HG02840 (cell line): ENCODE results near the gene GLT1D1.
"Not testable (repeated sequence)": the region's sequence is repeated elsewhere in the genome, so short reads cannot be mapped to it uniquely, and the experiment has no call there.

Source experiments
- ATAC-seq: cut with Tn5 transposase; IDR thresholded peaks from one replicate; pipeline ENCODE4 v1.9.1; 2021; ENCODE audit warnings: mild to moderate bottlenecking, moderate library complexity, moderate number of reproducible peaks; ENCODE audit not compliant: unreplicated experiment, low FRiP score

The GLT1D1 gene

DNA sequence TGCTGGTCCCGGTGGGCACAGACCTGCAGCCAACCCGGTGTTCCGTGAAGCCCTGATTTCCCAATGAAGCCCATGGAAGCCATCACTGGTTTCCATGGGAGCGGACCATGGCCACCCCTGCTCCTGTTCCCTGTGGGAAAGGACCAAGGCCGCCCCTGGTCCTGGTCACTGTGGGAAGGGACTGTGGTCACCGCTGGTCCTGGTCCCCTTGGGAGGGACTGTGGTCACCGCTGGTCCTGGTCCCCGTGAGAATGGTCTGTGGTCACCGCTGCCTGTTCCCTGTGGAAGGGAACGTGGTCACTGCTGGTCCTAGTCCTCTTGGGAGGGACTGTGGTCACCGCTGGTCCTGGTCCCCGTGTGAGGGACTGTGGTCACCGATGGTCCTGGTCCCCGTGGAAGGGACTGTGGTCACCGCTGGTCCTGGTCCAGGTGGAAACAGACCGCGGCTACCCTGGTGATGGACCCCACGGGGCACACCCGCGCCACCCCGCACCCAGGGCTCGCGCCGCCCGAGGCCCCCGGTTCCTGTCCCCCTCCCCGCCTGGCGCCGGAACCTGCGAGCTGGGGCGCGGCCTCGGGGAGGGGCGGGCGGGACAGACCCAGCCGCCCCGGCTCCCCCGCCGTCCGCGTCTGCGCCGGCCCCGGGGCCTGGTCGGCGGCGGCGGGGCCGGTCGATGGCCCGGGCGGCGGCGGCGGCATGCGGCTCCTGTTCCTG is at the start of gene GLT1D1:
Gene GLT1D1 (plus strand): TSS at position 594 of the 715 bp plus-strand sequence. CDS start 104 bp downstream, at position 698.
- no peak for ATAC-seq

DNA sequence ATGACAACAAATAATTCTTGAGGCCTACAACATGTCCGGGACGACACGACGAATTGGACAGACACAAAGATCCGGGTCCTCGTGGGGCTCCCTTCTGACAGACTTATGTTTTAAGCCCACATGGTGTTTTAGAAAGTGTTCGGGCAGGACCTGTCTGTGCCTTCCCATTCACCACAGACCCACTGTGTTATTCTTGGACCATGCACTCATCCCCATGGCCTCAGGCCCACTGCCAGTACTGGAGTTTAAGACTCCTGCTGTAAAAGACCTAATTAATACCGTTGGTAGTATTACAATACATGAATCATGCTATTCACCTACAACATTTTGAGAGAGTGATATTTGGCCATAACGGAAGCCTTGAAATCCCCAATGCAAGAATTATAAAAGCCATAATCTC is 49.5 kb upstream of the GLT1D1 start:
- no peak for ATAC-seq

- ATAC-seq, result no peak
These were observed 48.5 kb upstream of the GLT1D1 start for GRCh38 chr12:128804762-128805161.

DNA sequence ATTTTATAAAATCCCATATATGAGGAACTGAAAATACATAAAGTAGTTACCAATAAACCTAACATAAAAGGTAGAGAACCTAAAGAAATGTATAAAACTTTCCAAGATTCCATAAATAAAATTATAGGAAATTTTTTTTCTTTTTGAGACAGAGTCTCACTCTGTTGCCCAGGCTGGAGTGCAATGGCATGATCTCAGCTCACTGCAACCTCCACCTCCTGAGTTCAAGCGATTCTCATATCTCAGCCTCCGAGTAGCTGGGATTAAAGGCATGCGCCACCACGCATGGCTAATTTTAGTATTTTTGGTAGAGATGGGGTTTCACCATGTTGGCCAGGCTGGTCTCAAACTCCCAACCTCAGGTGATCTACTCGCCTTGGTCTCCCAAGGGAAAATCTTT is 47.9 kb upstream of the GLT1D1 start:
- not testable (repeated sequence) for ATAC-seq

- no peak for ATAC-seq
These were observed 46.7 kb upstream of the GLT1D1 start for GRCh38 chr12:128806573-128806972.

DNA sequence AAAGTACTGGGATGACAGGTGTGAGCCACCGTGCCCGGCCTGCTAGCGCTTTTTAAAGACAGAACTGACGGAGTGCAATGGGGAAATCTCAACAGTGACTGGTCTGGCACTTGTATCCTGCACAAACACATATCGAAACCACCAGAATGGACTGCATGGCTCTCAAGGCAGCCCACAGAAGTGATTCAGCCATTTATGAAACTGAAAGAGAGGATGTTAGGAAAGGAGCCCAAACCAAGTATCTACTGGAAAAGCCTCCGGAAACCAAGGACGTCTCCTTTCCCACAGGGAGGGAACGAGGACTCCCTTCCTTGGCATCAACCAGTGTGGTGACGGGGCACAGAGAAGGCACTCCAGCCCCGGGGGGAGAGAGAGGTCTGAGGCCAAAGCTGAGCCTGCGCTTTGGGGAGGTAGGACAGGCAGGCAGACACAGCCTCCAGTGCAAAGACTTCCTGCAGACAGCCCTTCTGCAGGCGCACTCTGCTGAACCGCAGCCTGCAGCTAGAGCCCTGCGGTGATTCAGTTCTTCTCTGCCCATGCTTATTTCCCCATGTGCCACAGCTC is 46.0 kb upstream of the GLT1D1 start:
- no peak for ATAC-seq

GRCh38 chr12:128808651-128809050 is 44.6 kb upstream of the GLT1D1 start:
- ATAC-seq, result no peak

- peak; percentile 86 for ATAC-seq
These were observed 42.8 kb upstream of the GLT1D1 start for GRCh38 chr12:128810182-128811127.

GRCh38 chr12:128811806-128812205 is 41.5 kb upstream of the GLT1D1 start:
- no peak for ATAC-seq

DNA sequence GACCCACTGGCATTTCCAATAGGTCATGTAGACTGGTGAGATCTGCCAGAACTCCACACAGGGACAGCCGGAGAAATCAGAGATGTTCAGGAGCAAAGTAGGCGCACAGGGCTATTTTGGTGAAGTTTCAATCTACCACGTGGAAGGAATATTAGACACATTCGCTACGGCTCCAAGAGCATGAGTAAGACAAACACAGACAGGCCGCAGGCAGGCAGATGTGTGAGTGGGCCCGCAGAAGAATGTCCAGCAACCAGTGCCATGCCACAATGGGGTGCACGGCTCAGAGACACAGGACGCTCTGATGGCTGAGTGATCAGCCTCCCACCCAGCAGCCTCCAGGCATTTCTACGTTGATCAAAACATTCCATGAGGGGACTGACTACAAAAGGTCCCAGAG is 39.9 kb upstream of the GLT1D1 start:
- no peak for ATAC-seq

- no peak for ATAC-seq
These were observed 39.4 kb upstream of the GLT1D1 start for GRCh38 chr12:128813883-128814282.

DNA sequence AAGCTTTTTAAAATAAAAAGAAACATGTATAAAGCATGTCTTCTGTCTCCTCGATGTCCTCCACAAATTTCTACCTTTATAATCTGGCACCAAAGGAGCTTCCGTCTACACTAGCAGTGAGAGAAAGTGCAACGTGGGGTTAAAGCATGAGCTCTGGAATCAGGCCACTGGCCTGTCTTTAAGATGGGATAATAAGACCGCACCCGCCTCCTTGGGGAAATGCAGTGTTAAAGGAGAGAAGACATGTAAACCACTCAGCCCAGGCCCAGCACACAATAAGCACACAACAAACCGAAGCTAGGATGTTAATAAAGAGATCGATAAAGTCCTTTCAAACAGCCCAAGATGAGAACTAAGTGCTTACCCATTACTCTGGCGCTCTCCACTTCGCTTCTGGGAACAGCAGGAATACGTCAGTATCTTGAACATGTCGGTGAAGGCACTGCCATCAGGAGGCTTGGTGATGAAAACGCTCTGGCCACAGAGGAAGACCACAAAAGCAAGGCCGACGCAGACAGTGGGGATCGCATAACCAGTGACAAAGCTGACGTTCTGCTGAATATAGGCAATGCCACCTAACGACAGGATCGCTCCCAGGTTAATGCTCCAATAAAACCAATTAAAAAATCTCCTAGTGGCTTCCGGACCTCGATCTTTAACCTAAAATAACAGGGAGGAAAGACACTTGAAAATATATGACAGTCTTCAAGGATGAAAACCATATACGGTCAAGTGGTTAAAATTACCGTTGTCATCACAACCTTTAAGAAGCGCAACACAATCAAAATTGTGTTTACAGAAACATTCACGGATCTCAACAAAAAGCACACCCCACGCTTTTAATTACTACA is 38.6 kb upstream of the GLT1D1 start:
- no peak for ATAC-seq

- ATAC-seq, result no peak
These were observed 37.3 kb upstream of the GLT1D1 start for GRCh38 chr12:128815779-128816642.

DNA sequence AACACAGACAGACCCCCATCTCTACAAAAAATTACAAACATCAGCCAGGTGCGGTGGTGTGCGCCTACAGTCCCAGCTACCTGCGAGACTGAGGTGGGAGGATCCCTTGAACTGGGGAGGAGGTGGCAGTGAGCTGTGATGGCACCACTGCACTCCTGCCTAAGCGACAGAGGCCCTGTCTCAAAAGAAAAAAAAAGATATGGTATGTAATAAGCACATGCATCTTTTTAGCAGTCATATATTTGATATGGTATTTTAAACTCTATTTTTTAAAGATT is 36.7 kb upstream of the GLT1D1 start:
- ATAC-seq, result no peak

GRCh38 chr12:128817111-128818015 is 35.9 kb upstream of the GLT1D1 start:
- peak; percentile 33 for ATAC-seq

DNA sequence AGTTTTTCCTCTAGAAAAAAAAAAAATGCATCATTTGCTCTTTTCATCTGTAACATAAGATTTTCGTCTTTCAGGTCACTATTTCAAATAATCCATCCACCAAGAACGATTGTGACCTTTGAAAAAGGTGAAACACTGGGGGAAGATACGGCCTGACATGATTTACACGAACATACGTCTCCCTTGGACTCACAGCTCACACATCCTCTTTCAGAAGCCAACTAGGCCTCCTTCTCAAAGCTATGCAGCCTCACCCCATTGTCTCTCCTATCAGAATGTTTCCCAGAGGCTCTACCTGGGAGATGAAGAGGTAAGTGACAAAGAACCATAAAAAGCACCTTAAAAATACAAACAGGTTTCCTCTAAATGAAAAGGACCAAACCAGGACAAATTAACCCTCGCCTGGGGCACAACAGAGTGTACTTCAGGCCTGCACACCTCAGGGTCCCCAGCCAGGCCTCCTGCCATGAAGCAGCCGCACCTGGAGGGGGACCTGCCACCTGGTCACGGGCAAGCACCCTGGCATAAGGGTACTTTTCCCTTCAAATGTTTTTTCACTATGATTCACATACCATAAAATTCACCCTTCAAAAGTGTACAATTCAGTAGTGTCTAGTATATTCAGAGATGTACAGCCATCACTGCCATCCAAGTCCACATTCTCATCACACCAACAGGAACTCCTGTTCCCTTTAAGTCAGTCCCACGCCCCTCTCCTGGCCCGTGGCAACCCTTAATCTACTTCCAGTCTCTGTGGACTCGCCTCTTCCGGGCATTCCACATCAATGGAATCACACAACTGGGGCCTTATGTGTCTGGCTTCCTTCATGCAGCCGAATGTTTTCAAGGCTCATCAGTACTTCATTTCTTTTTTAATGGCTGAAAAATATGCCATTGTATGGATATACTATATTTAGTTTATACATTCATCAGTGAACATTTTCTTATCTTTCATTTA is 34.9 kb upstream of the GLT1D1 start:
- peak; percentile 33 for ATAC-seq

GRCh38 chr12:128819293-128820144 is 33.8 kb upstream of the GLT1D1 start:
- ATAC-seq, result no peak
